ENCODE results near the gene NEU4. TPM values are rescaled to one million over a fixed set of nuclear protein-coding genes. Genes with fewer than 3 reads are reported as not detected.

The NEU4 gene
- total and polyA plus RNA-seq, 2 of the 4 experiments (the other 2 are of a cell fraction) = not detected

DNA sequence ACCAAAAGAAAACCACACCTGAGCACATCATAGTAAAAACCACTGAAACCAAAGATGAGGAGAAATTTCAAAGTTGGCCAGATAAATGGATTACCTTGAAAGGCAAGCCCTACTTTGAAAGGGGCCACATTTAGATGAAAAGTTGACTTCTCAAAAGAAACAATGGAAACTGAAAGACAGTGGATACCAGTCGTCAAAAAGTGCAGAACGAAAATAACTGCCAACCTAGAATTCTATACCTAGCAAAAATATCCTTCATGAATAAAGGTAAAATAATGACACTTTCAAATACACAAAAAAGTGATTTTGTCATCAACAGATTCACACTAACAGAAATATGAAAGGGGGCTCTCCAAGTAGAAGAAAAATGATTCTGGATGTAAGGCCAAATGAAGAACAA lies 18.4 kb downstream of the NEU4 start:
- ChIA-PET POLR2A (ENCODE audit: unreplicated experiment) (no interaction called here), CTCF (no interaction called here)
- Histone ChIP-seq H3K9me3 (ENCODE audit: control insufficient read depth, insufficient read depth, low read length) (peaks cover 12% of the 10 kb centered on the region), H3K27me3 (ENCODE audit: control insufficient read depth, insufficient read depth, low read length) (no peaks in the 10 kb centered on the region; the same call in 1 of the 2 replicates), H4K91ac (ENCODE audit: insufficient read depth, low read depth, low read length) (no peak overlapping the region), H2BK120ac (ENCODE audit: low read depth, low read length) (no peak overlapping the region), H3K14ac (replicated peaks; ENCODE audit: low read depth, low read length) (no peak overlapping the region), H2AK5ac (ENCODE audit: low read depth, low read length) (no peak overlapping the region), H3K23ac (ENCODE audit: low read depth, low read length) (no peak overlapping the region), H3K27ac (ENCODE audit: insufficient read depth, low read length) (no peak overlapping the region), H2AK9ac (replicated peaks; ENCODE audit: low read depth, low read length, poor library complexity) (no peak overlapping the region), H3K9ac (ENCODE audit: low read depth, low read length) (no peak overlapping the region), H3K56ac (ENCODE audit: extremely low read depth, insufficient read depth, low read length) (no peak overlapping the region), H3K4me1 (ENCODE audit: control insufficient read depth, insufficient read depth, low read length) (no peaks in the 10 kb centered on the region), H3K4ac (ENCODE audit: low read depth, low read length) (no peak overlapping the region), H2BK5ac (ENCODE audit: low read depth, low read length, poor library complexity, severe bottlenecking) (no peak overlapping the region), H3K9me1 (ENCODE audit: insufficient read depth, low read length) (no peaks in the 10 kb centered on the region), H4K20me1 (ENCODE audit: insufficient read depth, low read length) (no peaks in the 10 kb centered on the region), H3K4me2 (ENCODE audit: low read depth, low read length) (no peak overlapping the region), H3K18ac (ENCODE audit: low read depth, low read length) (no peak overlapping the region), H4K8ac (ENCODE audit: low read depth in 2 of 2, low read length in 2 of 2) (no peak overlapping the region), H3K4me3 (ENCODE audit: insufficient read depth, low read depth, low read length) (no peak overlapping the region), H2AFZ (replicated peaks; ENCODE audit: low read length, poor library complexity) (no peak overlapping the region), H4K5ac (ENCODE audit: low read depth, low read length) (no peak overlapping the region), H3K79me1 (ENCODE audit: low read depth in 1 of 2, low read length in 2 of 2) (no peaks in the 10 kb centered on the region), H2BK20ac (ENCODE audit: low read depth, low read length) (no peak overlapping the region), H2BK15ac (ENCODE audit: low read depth, low read length) (no peak overlapping the region), H3K36me3 (ENCODE audit: control insufficient read depth, insufficient read depth, low read length) (no peaks in the 10 kb centered on the region)
- in situ Hi-C loops (cut with MboI; ENCODE audit: low sequenced_read_pairs) = no loop called here
- DNase-seq = no peak
- TF ChIP-seq POLR2A (IDR thresholded peaks at IDR 0.05; ENCODE audit: low read depth, low read length) (no peak), MXI1 (IDR thresholded peaks at IDR 0.05; ENCODE audit: borderline replicate concordance, low read depth, low read length) (no peak), NFE2L2 (IDR thresholded peaks at IDR 0.05; ENCODE audit: low read depth, low read length) (no peak), CEBPB (IDR thresholded peaks at IDR 0.05; ENCODE audit: low read depth, low read length) (no peak), MAZ (IDR thresholded peaks at IDR 0.05; ENCODE audit: borderline replicate concordance, low read depth, low read length) (no peak), SMC3 (IDR thresholded peaks at IDR 0.05; ENCODE audit: low read depth, low read length) (no peak), RAD21 (IDR thresholded peaks at IDR 0.05; ENCODE audit: low read length) (no peak), MAFK (IDR thresholded peaks at IDR 0.05; ENCODE audit: low read depth, low read length) (no peak), RFX5 (IDR thresholded peaks at IDR 0.05; ENCODE audit: low read depth, low read length) (no peak), RCOR1 (IDR thresholded peaks at IDR 0.05; ENCODE audit: insufficient replicate concordance, low read length) (no peak), FOS (IDR thresholded peaks at IDR 0.05; ENCODE audit: low read depth, low read length) (no peak), BHLHE40 (IDR thresholded peaks at IDR 0.05; ENCODE audit: low read depth, low read length) (no peak), CHD1 (IDR thresholded peaks at IDR 0.05; ENCODE audit: low read depth, low read length) (no peak)
- TF ChIP-seq, protein P1, sequence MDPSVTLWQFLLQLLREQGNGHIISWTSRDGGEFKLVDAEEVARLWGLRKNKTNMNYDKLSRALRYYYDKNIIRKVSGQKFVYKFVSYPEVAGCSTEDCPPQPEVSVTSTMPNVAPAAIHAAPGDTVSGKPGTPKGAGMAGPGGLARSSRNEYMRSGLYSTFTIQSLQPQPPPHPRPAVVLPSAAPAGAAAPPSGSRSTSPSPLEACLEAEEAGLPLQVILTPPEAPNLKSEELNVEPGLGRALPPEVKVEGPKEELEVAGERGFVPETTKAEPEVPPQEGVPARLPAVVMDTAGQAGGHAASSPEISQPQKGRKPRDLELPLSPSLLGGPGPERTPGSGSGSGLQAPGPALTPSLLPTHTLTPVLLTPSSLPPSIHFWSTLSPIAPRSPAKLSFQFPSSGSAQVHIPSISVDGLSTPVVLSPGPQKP (IDR thresholded peaks at IDR 0.05; ENCODE audit: borderline replicate concordance, low read depth, low read length) = no peak
- TF ChIP-seq, protein P2, sequence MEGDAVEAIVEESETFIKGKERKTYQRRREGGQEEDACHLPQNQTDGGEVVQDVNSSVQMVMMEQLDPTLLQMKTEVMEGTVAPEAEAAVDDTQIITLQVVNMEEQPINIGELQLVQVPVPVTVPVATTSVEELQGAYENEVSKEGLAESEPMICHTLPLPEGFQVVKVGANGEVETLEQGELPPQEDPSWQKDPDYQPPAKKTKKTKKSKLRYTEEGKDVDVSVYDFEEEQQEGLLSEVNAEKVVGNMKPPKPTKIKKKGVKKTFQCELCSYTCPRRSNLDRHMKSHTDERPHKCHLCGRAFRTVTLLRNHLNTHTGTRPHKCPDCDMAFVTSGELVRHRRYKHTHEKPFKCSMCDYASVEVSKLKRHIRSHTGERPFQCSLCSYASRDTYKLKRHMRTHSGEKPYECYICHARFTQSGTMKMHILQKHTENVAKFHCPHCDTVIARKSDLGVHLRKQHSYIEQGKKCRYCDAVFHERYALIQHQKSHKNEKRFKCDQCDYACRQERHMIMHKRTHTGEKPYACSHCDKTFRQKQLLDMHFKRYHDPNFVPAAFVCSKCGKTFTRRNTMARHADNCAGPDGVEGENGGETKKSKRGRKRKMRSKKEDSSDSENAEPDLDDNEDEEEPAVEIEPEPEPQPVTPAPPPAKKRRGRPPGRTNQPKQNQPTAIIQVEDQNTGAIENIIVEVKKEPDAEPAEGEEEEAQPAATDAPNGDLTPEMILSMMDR (conservative IDR thresholded peaks at IDR 0.05; ENCODE audit: low read depth, low read length) = no peak
- TF ChIP-seq, protein P3, sequence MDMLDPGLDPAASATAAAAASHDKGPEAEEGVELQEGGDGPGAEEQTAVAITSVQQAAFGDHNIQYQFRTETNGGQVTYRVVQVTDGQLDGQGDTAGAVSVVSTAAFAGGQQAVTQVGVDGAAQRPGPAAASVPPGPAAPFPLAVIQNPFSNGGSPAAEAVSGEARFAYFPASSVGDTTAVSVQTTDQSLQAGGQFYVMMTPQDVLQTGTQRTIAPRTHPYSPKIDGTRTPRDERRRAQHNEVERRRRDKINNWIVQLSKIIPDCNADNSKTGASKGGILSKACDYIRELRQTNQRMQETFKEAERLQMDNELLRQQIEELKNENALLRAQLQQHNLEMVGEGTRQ (IDR thresholded peaks at IDR 0.05; ENCODE audit: low read depth, low read length) = no peak
- WGBS, 2 experiments (ENCODE audit: extremely low coverage in 2 of 2, insufficient read length in 1 of 2) = no CpG with 5 or more reads among the region's 2 CpGs
- no peak for ATAC-seq (ENCODE audit: low read depth)
- dilution Hi-C loops (cut with HindIII; ENCODE audit: low sequenced_read_pairs, unreplicated experiment) = no loop called here
- intact Hi-C loops (cut with micrococcal nuclease) = no loop called here
- no TSS peak for BruUV-seq (replicated peaks)
